Smooth muscle cell (in vitro differentiated cells): ENCODE data around the gene MAPK8IP3. TPM values are rescaled to one million over a fixed set of nuclear protein-coding genes. Genes with fewer than 3 reads are reported as not detected.

Experiments
- DNase-seq: peaks from one replicate; lab custom pipeline; 2025; ENCODE audit not compliant: unreplicated experiment; lab: John Stamatoyannopoulos, UW
- H2AFZ ChIP-seq: fragments of 200-600 bp; sonication (generic); 2 replicates; pipeline ENCODE4 v1.6.0; 2016; ENCODE audit warnings: antibody characterized with exemption, low read depth, mild to moderate bottlenecking
- H3F3A ChIP-seq: fragments of 200-600 bp; sonication (generic); 2 replicates; pipeline ENCODE4 v1.6.0; 2017; ENCODE audit warnings: antibody characterized with exemption, low read depth
- H3K27ac ChIP-seq: fragments of 200-600 bp; sonication (generic); 2 replicates; pipeline ENCODE4 v1.5.1; 2016; ENCODE audit warnings: low read depth, mild to moderate bottlenecking
- H3K27me3 ChIP-seq: fragments of 200-600 bp; sonication (generic); 2 replicates; pipeline ENCODE4 v1.6.1; 2016; ENCODE audit warnings: low read depth, mild to moderate bottlenecking
- H3K36me3 ChIP-seq: fragments of 200-600 bp; sonication (generic); 2 replicates; pipeline ENCODE4 v1.5.1; 2016; ENCODE audit warnings: low read depth
- H3K4me1 ChIP-seq: fragments of 200-600 bp; sonication (generic); 2 replicates; pipeline ENCODE4 v1.5.1; 2016; ENCODE audit warnings: low read depth
- H3K4me2 ChIP-seq: fragments of 200-600 bp; sonication (generic); 2 replicates; pipeline ENCODE4 v1.6.0; 2016; ENCODE audit warnings: mild to moderate bottlenecking
- H3K4me3 ChIP-seq: fragments of 200-600 bp; sonication (generic); 2 replicates; pipeline ENCODE4 v1.5.1; 2016; ENCODE audit warnings: mild to moderate bottlenecking
- H3K79me2 ChIP-seq: fragments of 200-600 bp; sonication (generic); 2 replicates; pipeline ENCODE4 v1.6.0; 2016; ENCODE audit warnings: low read depth, mild to moderate bottlenecking
- H3K9ac ChIP-seq: fragments of 200-600 bp; sonication (generic); 2 replicates; pipeline ENCODE4 v1.6.0; 2016; ENCODE audit warnings: low read depth
- H3K9me3 ChIP-seq: fragments of 200-600 bp; sonication (generic); replicated peaks from 2 replicates; pipeline ENCODE4 v1.5.1; 2016; ENCODE audit warnings: low read depth
- H4K20me1 ChIP-seq: fragments of 200-600 bp; sonication (generic); 2 replicates; pipeline ENCODE4 v1.6.0; 2016; ENCODE audit warnings: low read depth
- WGBS: methylation state at CpG from one replicate; pipeline ENCODE4 v1.1.7; 2016; ENCODE audit warnings: low lambda C conversion rate; 5-methylcytosine and 5-hydroxymethylcytosine counted together
- polyA plus RNA-seq: library from polyadenylated mRNA; unstranded; fragments of >200 nt; fragmentation: Nextera tagmentation; extraction: Ambion mirVana; gene quantifications from 2 replicates; pipeline ENCODE4 v1.2.1, GENCODE V29; 2016
- total RNA-seq: library from RNA; depleted of rRNA; stranded (reverse); fragments of >200 nt; gene quantifications from 2 replicates; pipeline ENCODE4 v1.2.3, GENCODE V29; 2014
- TF ChIP-seq, protein P1 (sequence below): fragments of 200-600 bp; sonication (generic); IDR thresholded peaks from 2 replicates; pipeline ENCODE4 v1.5.1; 2017; ENCODE audit warnings: borderline replicate concordance, mild to moderate bottlenecking, antibody characterized with exemption; ENCODE audit not compliant: insufficient read depth, poor library complexity, severe bottlenecking

The MAPK8IP3 gene
- total and polyA plus RNA-seq, 2 experiments from 2014 or later, result 43.6 to 47.8 TPM

DNA sequence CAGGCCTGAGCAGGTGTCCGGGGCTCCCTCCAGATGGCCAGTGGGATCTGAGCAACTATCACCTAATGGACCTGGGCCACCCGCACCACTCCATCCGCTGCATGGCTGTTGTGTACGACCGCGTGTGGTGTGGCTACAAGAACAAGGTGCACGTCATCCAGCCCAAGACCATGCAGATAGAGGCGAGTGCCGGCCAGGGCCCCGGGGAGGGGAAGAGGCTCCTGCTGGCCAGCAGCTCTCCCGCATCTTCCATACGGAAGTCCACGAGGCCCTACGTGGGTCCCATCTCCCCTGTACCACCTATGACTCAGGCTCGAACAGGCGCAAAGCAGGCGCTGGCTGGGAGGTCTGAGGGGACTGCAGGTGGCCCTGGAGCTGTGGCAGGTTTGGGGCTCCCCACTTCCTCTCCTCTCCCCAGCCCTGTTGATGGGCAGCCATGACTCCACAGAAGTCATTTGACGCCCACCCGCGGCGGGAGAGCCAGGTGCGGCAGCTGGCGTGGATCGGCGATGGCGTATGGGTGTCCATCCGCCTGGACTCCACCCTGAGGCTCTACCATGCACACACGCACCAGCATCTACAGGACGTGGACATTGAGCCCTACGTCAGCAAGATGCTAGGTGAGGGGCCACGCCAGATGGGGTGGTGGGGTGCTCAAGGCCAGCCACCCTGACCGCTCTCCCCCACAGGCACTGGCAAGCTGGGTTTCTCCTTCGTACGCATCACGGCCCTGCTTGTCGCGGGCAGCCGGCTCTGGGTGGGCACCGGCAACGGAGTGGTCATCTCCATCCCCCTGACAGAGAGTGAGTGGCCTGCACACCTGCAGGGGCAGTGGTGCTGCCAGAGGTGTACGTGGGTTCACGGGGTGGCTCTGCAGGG, 61.4 kb downstream of the MAPK8IP3 start:
- TF ChIP-seq, protein P1, sequence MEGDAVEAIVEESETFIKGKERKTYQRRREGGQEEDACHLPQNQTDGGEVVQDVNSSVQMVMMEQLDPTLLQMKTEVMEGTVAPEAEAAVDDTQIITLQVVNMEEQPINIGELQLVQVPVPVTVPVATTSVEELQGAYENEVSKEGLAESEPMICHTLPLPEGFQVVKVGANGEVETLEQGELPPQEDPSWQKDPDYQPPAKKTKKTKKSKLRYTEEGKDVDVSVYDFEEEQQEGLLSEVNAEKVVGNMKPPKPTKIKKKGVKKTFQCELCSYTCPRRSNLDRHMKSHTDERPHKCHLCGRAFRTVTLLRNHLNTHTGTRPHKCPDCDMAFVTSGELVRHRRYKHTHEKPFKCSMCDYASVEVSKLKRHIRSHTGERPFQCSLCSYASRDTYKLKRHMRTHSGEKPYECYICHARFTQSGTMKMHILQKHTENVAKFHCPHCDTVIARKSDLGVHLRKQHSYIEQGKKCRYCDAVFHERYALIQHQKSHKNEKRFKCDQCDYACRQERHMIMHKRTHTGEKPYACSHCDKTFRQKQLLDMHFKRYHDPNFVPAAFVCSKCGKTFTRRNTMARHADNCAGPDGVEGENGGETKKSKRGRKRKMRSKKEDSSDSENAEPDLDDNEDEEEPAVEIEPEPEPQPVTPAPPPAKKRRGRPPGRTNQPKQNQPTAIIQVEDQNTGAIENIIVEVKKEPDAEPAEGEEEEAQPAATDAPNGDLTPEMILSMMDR, result no peak
- peaks cover 11% of the 10 kb centered on the region for H3K4me1 ChIP-seq
- H3K4me3 ChIP-seq, result no peak overlapping the region
- H3K4me2 ChIP-seq, result no peak overlapping the region
- H4K20me1 ChIP-seq, result peaks cover 14% of the 10 kb centered on the region
- no peaks in the 10 kb centered on the region for H3K9me3 ChIP-seq
- H3K79me2 ChIP-seq, result peaks cover 5% of the 10 kb centered on the region
- no peaks in the 10 kb centered on the region for H3K27me3 ChIP-seq
- no peaks in the 10 kb centered on the region for H3K36me3 ChIP-seq
- no peak overlapping the region for H3K27ac ChIP-seq
- H2AFZ ChIP-seq, result no peak overlapping the region
- DNase-seq, result no peak
- no peak overlapping the region for H3K9ac ChIP-seq
- 98% methylated on average over 42 of the region's 42 CpGs for WGBS
- H3F3A ChIP-seq, result peaks cover 8% of the 10 kb centered on the region

DNA sequence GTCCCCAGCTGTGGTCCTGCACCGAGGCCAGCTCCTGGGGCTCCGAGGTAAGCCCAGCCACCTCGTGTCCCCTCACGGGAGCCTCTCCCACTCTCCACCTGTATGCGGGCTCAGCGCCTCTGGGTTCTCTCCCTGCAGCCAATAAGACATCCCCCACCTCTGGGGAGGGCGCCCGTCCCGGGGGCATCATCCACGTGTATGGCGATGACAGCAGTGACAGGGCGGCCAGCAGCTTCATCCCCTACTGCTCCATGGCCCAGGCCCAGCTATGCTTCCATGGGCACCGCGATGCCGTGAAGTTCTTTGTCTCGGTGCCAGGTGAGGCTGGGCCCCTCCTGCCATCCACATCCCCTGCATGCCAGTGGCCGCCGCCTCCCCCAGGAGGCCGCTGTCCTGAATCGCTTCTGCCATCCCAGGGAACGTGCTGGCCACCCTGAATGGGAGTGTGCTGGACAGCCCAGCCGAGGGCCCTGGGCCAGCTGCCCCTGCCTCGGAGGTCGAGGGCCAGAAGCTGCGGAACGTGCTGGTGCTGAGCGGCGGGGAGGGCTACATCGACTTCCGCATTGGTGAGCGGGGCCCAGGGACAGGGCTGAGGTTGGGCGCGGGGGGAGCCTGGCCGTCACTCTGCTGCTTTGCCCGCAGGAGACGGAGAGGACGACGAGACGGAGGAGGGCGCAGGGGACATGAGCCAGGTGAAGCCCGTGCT, 62.2 kb downstream of the MAPK8IP3 start:
- 93% methylated on average over 31 of the region's 41 CpGs for WGBS
- Histone ChIP-seq H3K4me1 (peaks cover 13% of the 10 kb centered on the region), H3K9me3 (no peaks in the 10 kb centered on the region)

DNA sequence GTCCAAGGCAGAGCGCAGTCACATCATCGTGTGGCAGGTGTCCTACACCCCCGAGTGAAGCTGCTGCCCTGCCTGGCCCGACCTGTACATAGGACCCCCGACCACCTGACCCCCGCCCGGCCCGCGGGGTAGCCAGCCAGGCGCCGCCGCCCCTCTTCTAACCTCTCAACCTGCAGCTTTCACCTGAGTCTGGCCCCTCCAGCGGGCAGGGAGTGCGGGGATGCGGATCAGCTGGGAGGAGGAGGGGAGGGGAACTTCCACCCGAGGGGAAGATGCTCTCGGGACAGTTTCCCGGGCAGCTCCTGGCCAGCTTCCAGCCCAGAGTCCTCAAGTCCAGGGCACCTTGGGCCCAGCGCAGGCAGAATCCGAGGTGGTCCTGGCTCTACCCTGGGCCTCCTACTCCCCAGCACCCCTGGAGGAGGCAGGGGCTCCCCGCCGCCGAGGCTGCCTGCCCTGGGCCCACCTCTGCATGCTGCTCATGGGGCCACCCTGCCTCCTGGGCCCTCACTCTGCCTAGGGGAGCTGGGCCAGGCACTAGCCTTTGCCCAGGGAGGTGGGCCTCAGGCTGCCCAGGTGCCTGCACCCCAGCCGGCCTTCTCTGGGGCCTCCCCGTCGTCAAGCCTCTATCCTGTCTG, 62.9 kb downstream of the MAPK8IP3 start:
- H3K79me2 ChIP-seq, result peaks cover 9% of the 10 kb centered on the region
- H3K4me1 ChIP-seq, result peaks cover 15% of the 10 kb centered on the region
- 87% methylated on average over 16 of the region's 26 CpGs for WGBS
- TF ChIP-seq, protein P1, result no peak
- peaks cover 16% of the 10 kb centered on the region for H4K20me1 ChIP-seq
- H3K4me3 ChIP-seq, result no peak overlapping the region
- peak overlapping the region; percentile 15 for H3K27ac ChIP-seq
- no peaks in the 10 kb centered on the region for H3K27me3 ChIP-seq
- DNase-seq, result no peak
- no peak overlapping the region for H2AFZ ChIP-seq
- no peaks in the 10 kb centered on the region for H3K36me3 ChIP-seq
- H3K9ac ChIP-seq, result no peak overlapping the region
- H3K9me3 ChIP-seq, result no peaks in the 10 kb centered on the region
- H3F3A ChIP-seq, result peaks cover 8% of the 10 kb centered on the region
- H3K4me2 ChIP-seq, result no peak overlapping the region

More for the DNA sequence above, 62.2 kb downstream of the MAPK8IP3 start:
- no peak overlapping the region for H3K4me3 ChIP-seq
- H3K27ac ChIP-seq, result no peak overlapping the region
- TF ChIP-seq, protein P1, result no peak
- peaks cover 8% of the 10 kb centered on the region for H3F3A ChIP-seq
- no peak overlapping the region for H3K9ac ChIP-seq
- H3K27me3 ChIP-seq, result no peaks in the 10 kb centered on the region
- H3K79me2 ChIP-seq, result peaks cover 5% of the 10 kb centered on the region
- H4K20me1 ChIP-seq, result peaks cover 14% of the 10 kb centered on the region
- DNase-seq, result no peak
- H3K4me2 ChIP-seq, result no peak overlapping the region
- no peak overlapping the region for H2AFZ ChIP-seq
- H3K36me3 ChIP-seq, result no peaks in the 10 kb centered on the region
